Measurements from ENCODE around the gene CMTR2.

The CMTR2 gene

DNA sequence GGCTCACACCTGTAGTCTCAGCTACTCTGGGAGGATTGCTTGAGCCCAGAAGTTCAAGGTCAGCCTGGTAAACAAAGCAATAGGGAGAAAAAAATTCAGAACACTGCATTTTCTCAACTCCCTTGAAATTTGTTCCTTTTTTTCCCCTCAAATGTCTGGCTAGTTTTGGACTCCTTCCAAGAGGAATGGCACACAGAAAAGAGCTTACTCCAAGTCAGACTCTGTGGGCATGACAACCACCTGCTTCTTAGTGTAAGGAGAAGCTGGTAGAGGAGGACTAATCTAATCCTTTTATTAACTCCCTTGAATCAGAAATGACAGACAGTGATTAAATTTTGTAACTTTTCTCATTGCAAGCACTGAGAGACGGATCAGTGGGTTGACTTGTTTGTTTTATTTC, 30.8 kb downstream of the CMTR2 start:
- no peak for TF ChIP-seq POLR2A (IDR thresholded peaks at IDR 0.05; ENCODE audit: low read depth, low read length)
- FAIRE-seq (no peak), DNase-seq (ENCODE audit: insufficient read length, low spot score) (no peak)

DNA sequence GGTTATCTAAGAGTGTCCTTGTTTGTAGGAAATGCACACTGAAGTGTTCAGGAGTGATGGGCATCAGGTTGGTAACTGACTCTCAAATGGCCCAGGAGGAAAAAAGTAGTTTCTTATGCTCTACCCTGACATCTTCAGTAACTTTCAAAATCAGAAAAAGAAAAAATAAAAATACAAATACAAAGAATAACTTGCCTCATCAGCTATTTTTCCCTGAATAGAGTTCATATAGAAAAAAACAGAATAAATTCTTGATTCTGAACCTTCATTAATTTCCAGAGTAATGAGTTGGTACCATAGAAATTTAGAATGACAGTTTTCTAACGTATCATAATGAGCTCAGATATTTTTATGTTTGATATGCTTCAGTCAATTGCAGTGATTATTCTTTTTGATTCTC, 31.4 kb downstream of the CMTR2 start:
- TF ChIP-seq POLR2A (IDR thresholded peaks at IDR 0.05; ENCODE audit: low read depth, low read length): no peak
- DNase-seq (ENCODE audit: insufficient read length, low spot score): no peak
- no peak for FAIRE-seq

DNA sequence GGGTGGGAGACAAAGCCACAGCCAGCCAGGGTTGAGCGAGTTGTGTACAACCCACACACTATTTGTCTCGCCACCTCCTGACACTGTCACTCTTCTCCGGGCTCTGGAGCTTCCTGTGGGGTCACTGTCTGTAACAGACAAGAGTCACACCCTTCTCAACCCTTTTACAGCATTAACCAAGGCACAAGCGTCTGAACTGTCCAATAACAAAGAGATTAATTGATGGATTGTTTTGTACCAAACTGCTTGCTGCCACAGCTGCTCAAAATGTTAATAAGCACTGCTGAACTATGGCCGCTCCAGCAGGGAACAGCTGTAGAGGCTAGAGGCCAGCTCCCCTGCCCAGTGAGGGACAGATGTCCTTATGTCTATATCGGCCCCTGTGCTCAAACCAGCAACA, 33.5 kb downstream of the CMTR2 start:
- no peak for FAIRE-seq
- DNase-seq (ENCODE audit: insufficient read length, low spot score): no peak
- TF ChIP-seq POLR2A (IDR thresholded peaks at IDR 0.05; ENCODE audit: low read depth, low read length): no peak

DNA sequence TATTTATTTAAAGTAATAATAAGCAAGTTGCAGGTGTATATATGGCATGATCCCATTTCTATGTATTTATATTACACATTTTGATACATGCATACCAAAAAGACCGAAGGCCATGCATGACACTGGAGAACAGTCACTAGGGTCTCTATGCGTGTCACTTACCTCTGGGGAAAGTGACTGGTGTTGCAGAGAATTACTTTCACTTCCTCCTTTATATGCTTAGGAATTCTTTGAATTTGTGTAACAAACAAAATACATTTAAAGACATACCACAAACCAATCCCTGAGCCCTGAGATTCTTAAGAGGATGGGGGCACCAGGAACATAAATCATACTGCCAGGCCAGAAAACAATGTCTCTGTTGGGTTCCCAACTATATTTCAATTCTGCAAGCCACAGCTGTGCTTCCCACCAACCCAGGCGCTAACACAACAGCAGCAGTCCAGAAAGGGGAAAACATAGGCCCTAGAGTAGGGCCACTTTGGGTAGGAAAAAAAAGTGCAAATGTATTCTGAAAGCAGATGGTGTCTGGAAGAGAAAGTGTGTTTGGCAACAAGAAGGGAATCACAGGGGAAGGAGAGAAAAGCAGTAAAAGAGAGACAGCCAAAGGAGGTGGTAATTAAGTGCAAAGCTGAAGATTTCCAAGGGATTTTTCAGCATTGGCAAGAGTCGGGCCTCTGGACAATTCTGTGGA, 34.2 kb downstream of the CMTR2 start:
- DNase-seq (ENCODE audit: insufficient read length, low spot score) (no peak), FAIRE-seq (no peak)
- TF ChIP-seq POLR2A (IDR thresholded peaks at IDR 0.05; ENCODE audit: low read depth, low read length): no peak

DNA sequence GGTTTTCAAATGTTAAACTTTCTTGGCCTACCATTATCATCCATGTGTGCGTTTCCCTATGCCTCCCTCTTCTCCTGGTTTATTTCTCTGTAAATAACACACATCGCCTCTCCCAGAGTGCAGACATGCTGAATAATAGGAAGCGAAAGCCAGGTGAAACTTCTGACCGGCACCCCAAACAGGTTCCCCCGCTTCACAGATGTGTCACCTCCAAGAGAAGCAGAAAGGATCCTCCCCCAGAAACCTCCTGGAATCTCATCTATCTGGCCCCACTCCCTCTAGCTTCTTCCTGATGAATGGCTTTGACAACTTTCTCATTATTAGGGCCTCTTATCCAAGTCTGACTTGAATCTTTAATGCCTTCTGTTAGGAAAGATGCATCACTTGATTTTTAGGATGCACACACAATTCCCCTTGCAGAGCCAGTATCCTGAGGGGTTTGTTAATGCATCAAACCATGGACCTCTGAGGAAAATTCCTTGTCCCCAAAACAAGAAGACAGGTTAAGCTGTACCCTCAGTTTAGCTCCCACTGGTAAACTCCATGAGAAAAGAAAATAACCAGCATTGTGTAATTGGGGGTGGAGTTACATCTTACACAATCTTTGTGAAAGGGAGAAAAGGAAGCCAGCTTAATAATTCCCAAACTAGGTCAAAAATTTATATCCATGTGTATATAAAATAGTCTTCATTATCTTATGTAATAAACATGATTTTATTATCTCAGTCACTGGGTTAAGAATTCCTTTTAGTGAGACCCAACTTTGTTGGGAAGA, 38.6 kb downstream of the CMTR2 start:
- no peak for TF ChIP-seq POLR2A (IDR thresholded peaks at IDR 0.05; ENCODE audit: low read depth, low read length)
- FAIRE-seq: no peak
- no peak for DNase-seq (ENCODE audit: insufficient read length, low spot score)

DNA sequence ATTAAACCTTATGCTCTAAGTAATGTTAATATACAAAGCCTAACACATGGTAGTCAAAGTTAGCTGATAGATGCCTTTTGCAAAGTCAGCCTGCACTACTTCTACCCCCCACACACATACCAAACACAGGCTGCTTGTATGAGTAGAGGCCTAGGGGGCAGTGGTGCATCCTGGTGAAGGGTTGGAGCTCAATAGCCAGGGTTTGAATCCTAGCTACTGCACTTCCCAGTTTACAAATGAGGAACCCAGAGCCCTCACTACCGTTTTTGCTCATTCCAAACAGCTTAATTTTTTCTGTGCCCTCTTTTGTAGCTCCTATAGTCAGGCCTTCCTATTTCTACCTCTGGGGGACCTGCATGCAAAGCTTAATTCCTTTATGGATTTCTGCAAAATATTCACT, 39.8 kb downstream of the CMTR2 start:
- FAIRE-seq: no peak
- no peak for TF ChIP-seq POLR2A (IDR thresholded peaks at IDR 0.05; ENCODE audit: low read depth, low read length)

DNA sequence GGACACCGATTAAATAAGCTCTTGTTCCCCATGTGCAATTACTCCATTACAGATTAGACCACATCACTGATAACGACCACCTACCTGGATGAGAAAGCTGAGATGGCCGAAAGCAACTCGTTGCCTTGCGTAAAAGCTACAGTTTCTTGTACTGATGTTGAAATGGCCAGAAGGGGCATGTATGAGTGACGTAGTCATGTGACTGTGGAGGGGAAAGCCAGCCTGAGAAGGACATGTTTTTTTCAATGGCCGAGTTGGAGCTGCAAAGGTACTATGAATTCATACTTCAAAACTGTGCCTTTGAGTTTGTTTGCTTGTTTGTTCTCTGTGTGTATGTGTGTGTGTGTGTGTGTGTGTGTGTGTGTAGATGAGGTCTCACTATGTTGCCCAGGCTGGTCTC, 41.7 kb downstream of the CMTR2 start:
- DNase-seq (ENCODE audit: insufficient read length, low spot score) (no peak), FAIRE-seq (no peak)
- TF ChIP-seq POLR2A (IDR thresholded peaks at IDR 0.05; ENCODE audit: low read depth, low read length): no peak

More for the DNA sequence above, 39.8 kb downstream of the CMTR2 start:
- DNase-seq (ENCODE audit: insufficient read length, low spot score): no peak

DNA sequence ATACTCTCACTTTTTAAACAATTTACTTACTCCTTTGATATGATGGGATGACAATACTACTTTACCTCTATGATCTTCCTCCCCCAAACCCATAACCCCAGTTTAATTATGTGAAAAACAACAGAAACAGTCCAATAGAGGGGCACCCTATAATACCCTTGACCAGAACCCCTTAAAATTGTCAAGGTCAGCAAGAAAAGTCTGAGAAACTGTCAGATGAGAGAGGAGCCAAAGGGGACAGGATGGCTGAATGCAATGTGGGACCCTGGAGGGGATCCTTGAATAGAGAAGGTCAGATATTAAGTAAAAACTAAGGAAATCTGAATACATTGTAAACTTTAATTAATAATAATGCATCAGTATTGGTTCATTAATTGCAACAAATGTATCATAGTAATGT, 42.9 kb downstream of the CMTR2 start:
- DNase-seq (ENCODE audit: insufficient read length, low spot score) (no peak), FAIRE-seq (no peak)
- TF ChIP-seq POLR2A (IDR thresholded peaks at IDR 0.05; ENCODE audit: low read depth, low read length): no peak

DNA sequence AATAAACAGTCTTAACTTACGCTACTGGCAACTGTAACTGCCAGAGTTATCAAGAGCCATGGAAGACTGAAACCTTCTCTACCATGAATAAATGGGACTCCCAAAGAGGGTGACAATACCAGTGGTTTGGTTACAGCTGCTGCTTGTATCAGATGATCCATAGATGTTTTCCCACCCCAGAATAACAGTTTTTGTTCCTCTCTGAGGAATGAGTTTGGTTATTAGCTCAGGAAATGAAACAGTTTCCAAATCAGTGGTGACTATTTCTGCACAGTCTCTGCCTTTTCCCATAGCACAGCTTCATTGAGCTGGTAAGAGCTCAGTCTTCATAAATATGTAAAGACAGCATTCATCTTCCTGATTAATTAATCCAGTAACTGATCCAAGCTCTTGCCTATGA, 44.7 kb downstream of the CMTR2 start:
- DNase-seq (ENCODE audit: insufficient read length, low spot score): no peak
- no peak for FAIRE-seq
- no peak for TF ChIP-seq POLR2A (IDR thresholded peaks at IDR 0.05; ENCODE audit: low read depth, low read length)

DNA sequence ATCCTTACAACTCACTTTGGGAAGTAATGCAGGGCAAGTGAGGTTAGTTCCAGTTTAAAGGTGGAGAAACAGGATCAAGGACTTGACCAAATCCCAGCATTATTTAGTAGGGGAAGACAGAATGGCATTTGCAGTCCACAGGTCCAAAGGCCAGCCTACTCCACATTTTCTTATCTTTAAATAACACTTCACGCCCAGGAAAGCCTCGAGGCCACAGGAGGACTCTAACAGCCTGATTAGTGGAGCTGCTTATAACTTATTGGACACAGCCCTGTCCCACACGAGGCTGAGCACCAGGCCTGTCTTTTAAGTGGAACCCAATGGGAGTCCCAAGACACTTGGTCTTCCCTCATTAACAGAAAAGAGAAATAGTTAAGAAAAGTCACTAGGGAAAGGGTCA, 46.6 kb downstream of the CMTR2 start:
- no peak for TF ChIP-seq POLR2A (IDR thresholded peaks at IDR 0.05; ENCODE audit: low read depth, low read length)
- DNase-seq (ENCODE audit: insufficient read length, low spot score): no peak
- no peak for FAIRE-seq

DNA sequence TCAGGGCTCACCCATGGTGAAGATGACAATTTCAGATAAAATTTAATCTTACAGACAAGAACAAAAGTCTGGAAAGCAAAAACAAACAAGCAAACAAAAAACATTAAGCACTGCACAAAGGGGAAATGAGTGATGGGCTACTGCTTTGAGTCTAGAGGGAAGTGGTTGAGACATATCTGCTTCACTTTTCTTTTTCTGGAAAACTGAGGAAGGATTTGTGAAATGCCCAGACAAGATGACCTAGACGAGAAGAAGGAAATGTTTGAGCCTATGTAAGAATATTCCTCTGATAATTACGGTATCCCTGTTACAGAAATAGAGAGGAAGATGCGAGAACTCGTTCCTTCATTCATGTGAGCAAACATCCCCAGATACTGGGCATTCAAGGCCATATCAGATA, 47.2 kb downstream of the CMTR2 start:
- TF ChIP-seq POLR2A (IDR thresholded peaks at IDR 0.05; ENCODE audit: low read depth, low read length): no peak
- no peak for DNase-seq (ENCODE audit: insufficient read length, low spot score)
- no peak for FAIRE-seq

All from H54 (cell line).